ENCODE results near the gene CAPZB. TPM values are rescaled to one million over a fixed set of nuclear protein-coding genes. Genes with fewer than 3 reads are reported as not detected.
A peak's percentile ranks its signal among the peaks of the same experiment; 100 is the strongest.

Gene CAPZB
- polyA plus RNA-seq, 1 of the 3 experiments (the other 2 are of a cell fraction): 122 TPM

GRCh38 chr1:19311931-19312781 lies 173.2 kb downstream of the CAPZB start, which contains the start of the genes AKR7A2 and SLC66A1:
Gene AKR7A2 (minus strand): TSS chr1:19312144. CDS start chr1:19312124, 20 bp downstream.
Gene SLC66A1 (plus strand): TSS chr1:19312326. CDS start chr1:19317678, 5,352 bp downstream.
- no peaks in the 10 kb centered on the region for H3K27me3 ChIP-seq (ENCODE audit: insufficient read depth)
- peak within 1 kb of the TSS; percentile 98 for H3K4me2 ChIP-seq
- peaks cover 19% of the 10 kb centered on the region for H4K20me1 ChIP-seq (ENCODE audit: insufficient read depth)
- no peaks in the 10 kb centered on the region for H3K9me3 ChIP-seq
- ChIA-PET CTCF (interaction anchor here (0.6 to 2.4 kb wide), 10 partner anchors 11 to 370 kb away, joined by 3 to 8 read pairs (median 4); partner anchors contain the start of gene NBL1), POLR2A (interaction anchor here (0.7 to 2.0 kb wide), 4 partner anchors 10 to 43 kb away, joined by 3 to 4 read pairs (median 4); no protein-coding TSS in a partner anchor)
- DNase-seq: peak; percentile 100
- H3K27ac ChIP-seq (ENCODE audit: low read depth in 2 of 2, low read length in 1 of 2): peak within 1 kb of the TSS; percentile 70 to 71
- peaks cover 71% of the 10 kb centered on the region for H3K79me2 ChIP-seq (ENCODE audit: insufficient read depth)
- no peaks in the 10 kb centered on the region for H3F3A ChIP-seq (replicated peaks; ENCODE audit: insufficient read depth)
- H3K4me1 ChIP-seq (ENCODE audit: control insufficient read depth in 1 of 2, insufficient read depth in 2 of 2, low read depth in 1 of 2, low read length in 1 of 2): peaks cover 5 to 25% of the 10 kb centered on the region in 2 experiments; a peak in 1 of 4 replicates
- H2AFZ ChIP-seq (ENCODE audit: low read depth): peak within 1 kb of the TSS; percentile 64
- peaks cover 3 to 13% of the 10 kb centered on the region in 2 experiments for H3K36me3 ChIP-seq (replicated peaks in 1 of 2; ENCODE audit: control insufficient read depth in 1 of 2, insufficient read depth in 2 of 2, low read length in 1 of 2)
- peak within 1 kb of the TSS; percentile 82 to 85 for H3K4me3 ChIP-seq (ENCODE audit: low read depth in 2 of 2, low read length in 1 of 2)
- H3K9ac ChIP-seq: peak within 1 kb of the TSS; percentile 88
- H3K9me2 ChIP-seq: no peaks in the 10 kb centered on the region
- WGBS (ENCODE audit: low lambda C conversion rate): 0% methylated on average over 15 of the region's 105 CpGs
- TF ChIP-seq MXI1 (IDR thresholded peaks at IDR 0.05; ENCODE audit: low read depth, low read length): peak; percentile 77
- TF ChIP-seq FOXJ3 (CRISPR knock-in tag; IDR thresholded peaks at IDR 0.05): no peak
- no peak for TF ChIP-seq RFX5 (IDR thresholded peaks at IDR 0.05; ENCODE audit: low read length)
- TF ChIP-seq ELF1 (IDR thresholded peaks at IDR 0.05): no peak
- TF ChIP-seq TCF12 (IDR thresholded peaks at IDR 0.05): no peak
- peak; percentile 79; the same call in 1 of the 2 replicates for TF ChIP-seq POLR2AphosphoS5 (IDR thresholded peaks at IDR 0.05; ENCODE audit: low read depth, low read length)
- TF ChIP-seq ZBTB33 (IDR thresholded peaks at IDR 0.05; ENCODE audit: borderline replicate concordance, low read depth): peak; percentile 86; the same call in 1 of the 2 replicates
- TF ChIP-seq, protein P1, sequence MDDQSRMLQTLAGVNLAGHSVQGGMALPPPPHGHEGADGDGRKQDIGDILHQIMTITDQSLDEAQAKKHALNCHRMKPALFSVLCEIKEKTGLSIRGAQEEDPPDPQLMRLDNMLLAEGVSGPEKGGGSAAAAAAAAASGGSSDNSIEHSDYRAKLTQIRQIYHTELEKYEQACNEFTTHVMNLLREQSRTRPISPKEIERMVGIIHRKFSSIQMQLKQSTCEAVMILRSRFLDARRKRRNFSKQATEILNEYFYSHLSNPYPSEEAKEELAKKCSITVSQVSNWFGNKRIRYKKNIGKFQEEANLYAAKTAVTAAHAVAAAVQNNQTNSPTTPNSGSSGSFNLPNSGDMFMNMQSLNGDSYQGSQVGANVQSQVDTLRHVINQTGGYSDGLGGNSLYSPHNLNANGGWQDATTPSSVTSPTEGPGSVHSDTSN (IDR thresholded peaks at IDR 0.05): no peak
- no peak for TF ChIP-seq IRF3 (IDR thresholded peaks at IDR 0.05; ENCODE audit: low read depth, low read length)
- TF ChIP-seq TEAD4 (IDR thresholded peaks at IDR 0.05; ENCODE audit: borderline replicate concordance, insufficient read depth): no peak
- TF ChIP-seq FOSL2 (IDR thresholded peaks at IDR 0.05; ENCODE audit: borderline replicate concordance, low read depth): peak; percentile 34; the same call in 1 of the 2 replicates
- no peak for TF ChIP-seq CTCF (IDR thresholded peaks at IDR 0.05)
- no peak for TF ChIP-seq MEF2A (IDR thresholded peaks at IDR 0.05; ENCODE audit: borderline replicate concordance, low read depth)
- TF ChIP-seq NRF1 (IDR thresholded peaks at IDR 0.05; ENCODE audit: low read depth, low read length): peak; percentile 86
- peak; percentile 88 for TF ChIP-seq USF1 (IDR thresholded peaks at IDR 0.05; ENCODE audit: borderline replicate concordance, low read depth)
- TF ChIP-seq REST (IDR thresholded peaks at IDR 0.05; ENCODE audit: low read depth, low read length): 0 out of 2 replicates have a peak, but pooled peaks have one; percentile 6
- TF ChIP-seq FOXM1 (IDR thresholded peaks at IDR 0.05; ENCODE audit: low read depth): no peak
- TF ChIP-seq GATA2 (CRISPR knock-in tag; IDR thresholded peaks at IDR 0.05): no peak
- no peak; the same call in 1 of the 2 replicates for TF ChIP-seq SIN3A (IDR thresholded peaks at IDR 0.05; ENCODE audit: borderline replicate concordance, low read depth, low read length)
- peak; percentile 97 for TF ChIP-seq CHD2 (IDR thresholded peaks at IDR 0.05; ENCODE audit: low read length, partially characterized antibody)

All from SK-N-SH (cell line).